ENCODE data around the gene LHFPL2.

LHFPL2 gene

DNA sequence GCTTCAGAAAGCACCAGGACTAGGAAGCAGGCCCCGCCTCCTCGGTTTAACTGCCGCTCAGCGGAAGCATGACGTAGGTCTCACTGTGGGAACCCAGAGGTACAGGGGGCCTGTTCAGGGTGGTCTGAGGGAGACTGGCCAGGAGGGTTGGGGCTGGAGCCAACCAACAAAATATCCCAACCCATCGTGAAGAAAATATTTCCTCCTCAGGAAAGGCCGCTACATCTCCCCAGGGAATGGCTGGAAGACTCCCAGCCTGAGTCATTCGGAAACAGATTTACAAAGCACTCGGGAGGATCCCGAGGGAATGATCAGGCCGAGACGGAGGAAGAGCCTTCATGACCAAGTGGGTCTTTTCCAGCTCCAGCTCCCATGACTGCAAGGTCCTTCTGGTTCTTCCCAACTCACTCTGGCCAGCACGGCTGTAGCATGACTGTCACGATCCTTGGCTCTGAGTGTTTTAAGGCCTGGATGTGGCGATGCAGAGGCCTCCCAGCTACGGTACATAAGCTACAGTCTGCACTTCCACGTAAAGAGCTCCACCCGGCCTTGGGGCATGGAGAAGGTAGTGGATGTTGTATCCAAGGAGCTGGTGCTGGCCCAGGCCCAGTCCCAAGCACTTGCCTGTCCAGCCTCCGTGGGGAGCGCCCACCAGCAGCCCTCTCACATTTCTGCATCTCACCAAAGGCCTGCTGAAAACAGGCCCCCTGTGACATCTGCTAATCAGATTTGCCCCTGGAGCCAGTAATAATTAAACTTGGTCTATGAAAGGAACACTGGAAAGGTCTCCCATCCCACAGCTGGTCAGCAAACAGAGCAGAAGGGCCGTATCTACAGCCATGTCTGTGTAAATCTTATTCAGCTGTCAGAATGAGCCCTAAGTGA, 100.6 kb downstream of the LHFPL2 start:
- no peak for TF ChIP-seq SIN3A (IDR thresholded peaks at IDR 0.05; ENCODE audit: borderline replicate concordance, insufficient read depth, low read length)
- TF ChIP-seq POLR2AphosphoS5 (IDR thresholded peaks at IDR 0.05; ENCODE audit: low read depth, low read length), result no peak
- TF ChIP-seq REST (IDR thresholded peaks at IDR 0.05; ENCODE audit: insufficient read depth in 1 of 2, low read depth in 2 of 2, low read length in 2 of 2), result no peak
- TF ChIP-seq FOXP2 (optimal IDR thresholded peaks at IDR 0.05; ENCODE audit: borderline replicate concordance, extremely low read depth, extremely low read length, insufficient read depth), result no peak
- TF ChIP-seq TAF1 (IDR thresholded peaks at IDR 0.05; ENCODE audit: borderline replicate concordance, insufficient read depth, low read length), result no peak

GRCh38 chr5:78547183-78547582, 101.4 kb downstream of the LHFPL2 start:
- no peak for TF ChIP-seq SIN3A (IDR thresholded peaks at IDR 0.05; ENCODE audit: borderline replicate concordance, insufficient read depth, low read length)
- TF ChIP-seq TAF1 (IDR thresholded peaks at IDR 0.05; ENCODE audit: borderline replicate concordance, insufficient read depth, low read length), result no peak
- TF ChIP-seq REST (IDR thresholded peaks at IDR 0.05; ENCODE audit: insufficient read depth in 1 of 2, low read depth in 2 of 2, low read length in 2 of 2), result no peak

DNA sequence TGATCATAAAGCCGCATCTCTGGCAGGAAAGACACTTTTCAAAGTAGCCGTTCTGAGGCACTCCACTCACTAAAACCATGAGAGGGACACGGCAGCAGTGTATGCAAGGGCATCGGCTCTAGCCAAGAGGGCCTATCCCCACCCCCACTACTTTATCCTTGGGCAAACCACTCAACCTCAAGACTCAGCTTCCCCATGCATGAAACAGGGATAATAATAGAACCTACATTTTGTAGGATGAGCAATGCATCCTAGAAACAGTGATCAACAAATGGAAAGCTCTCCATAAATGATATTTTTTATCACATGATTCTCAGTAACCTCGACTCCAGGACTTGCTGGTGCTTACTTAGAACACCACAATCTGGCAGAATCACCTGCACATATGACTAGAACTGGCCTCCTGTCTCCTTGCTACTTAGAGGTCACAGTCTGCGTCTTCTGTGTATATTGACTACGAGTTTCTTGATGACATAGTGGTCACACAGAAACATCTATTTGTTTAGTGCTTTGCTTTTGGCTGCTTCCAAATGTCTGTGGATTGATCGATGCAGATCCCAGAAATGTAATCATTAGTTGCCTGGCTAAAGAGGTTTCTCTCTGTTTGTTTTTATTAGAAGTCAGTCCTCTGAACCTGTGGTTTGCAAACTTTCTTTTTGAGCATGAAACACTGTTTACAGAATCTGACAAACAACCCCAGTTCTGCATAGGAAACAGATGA, 102.1 kb downstream of the LHFPL2 start:
- TF ChIP-seq FOXP2 (optimal IDR thresholded peaks at IDR 0.05; ENCODE audit: borderline replicate concordance, extremely low read depth, extremely low read length, insufficient read depth), result no peak
- TF ChIP-seq TAF1 (IDR thresholded peaks at IDR 0.05; ENCODE audit: borderline replicate concordance, insufficient read depth, low read length), result no peak
- no peak for TF ChIP-seq SIN3A (IDR thresholded peaks at IDR 0.05; ENCODE audit: borderline replicate concordance, insufficient read depth, low read length)
- no peak for TF ChIP-seq REST (IDR thresholded peaks at IDR 0.05; ENCODE audit: insufficient read depth in 1 of 2, low read depth in 2 of 2, low read length in 2 of 2)
- TF ChIP-seq POLR2AphosphoS5 (IDR thresholded peaks at IDR 0.05; ENCODE audit: low read depth, low read length), result no peak

GRCh38 chr5:78545406-78545805, 103.2 kb downstream of the LHFPL2 start:
- TF ChIP-seq SIN3A (IDR thresholded peaks at IDR 0.05; ENCODE audit: borderline replicate concordance, insufficient read depth, low read length) (no peak), REST (IDR thresholded peaks at IDR 0.05; ENCODE audit: insufficient read depth in 1 of 2, low read depth in 2 of 2, low read length in 2 of 2) (no peak), TAF1 (IDR thresholded peaks at IDR 0.05; ENCODE audit: borderline replicate concordance, insufficient read depth, low read length) (no peak), FOXP2 (optimal IDR thresholded peaks at IDR 0.05; ENCODE audit: borderline replicate concordance, extremely low read depth, extremely low read length, insufficient read depth) (no peak), POLR2AphosphoS5 (IDR thresholded peaks at IDR 0.05; ENCODE audit: low read depth, low read length) (no peak)

Measured in PFSK-1 (cell line).